Endothelial cell of umbilical vein (primary cell): ENCODE measurements around the gene TMEM125.

ENCODE experiments used
- EZH2 ChIP-seq: IDR thresholded peaks from 2 replicates; pipeline ENCODE4 v1.6.1; 2012; ENCODE audit warnings: borderline replicate concordance, low read depth, mild to moderate bottlenecking, moderate library complexity, low read length, inconsistent platforms; ENCODE audit not compliant: severe bottlenecking
- GATA2 ChIP-seq: IDR thresholded peaks from 2 replicates; pipeline ENCODE4 v1.7.0; 2011; ENCODE audit warnings: low read depth, mild to moderate bottlenecking, moderate library complexity, mixed read lengths, low read length; ENCODE audit not compliant: insufficient read length, insufficient read depth
- POLR2A ChIP-seq: IDR thresholded peaks from 2 replicates; pipeline ENCODE4 v1.6.1; 2012; ENCODE audit warnings: low read depth, mild to moderate bottlenecking, control low read depth, low read length
- POLR2AphosphoS5 ChIP-seq: IDR thresholded peaks from 2 replicates; pipeline ENCODE4 v1.6.1; 2012; ENCODE audit warnings: low read depth, mild to moderate bottlenecking, control low read depth, low read length, moderate library complexity; ENCODE audit not compliant: insufficient read depth
- TF ChIP-seq, protein P1 (sequence below), 2 donors: IDR thresholded peaks; 1 replicate in 1 of 2; 2 replicates in 1 of 2; pipeline ENCODE4 v1.5.1; 2011; ENCODE audit warnings: low read length in 2 of 2, mild to moderate bottlenecking in 2 of 2, moderate library complexity in 2 of 2, control low read depth in 1 of 2, inconsistent platforms in 1 of 2, low read depth in 1 of 2; ENCODE audit not compliant: insufficient read depth in 1 of 2; ENCODE audit errors: extremely low read depth in 1 of 2

- TF ChIP-seq POLR2AphosphoS5 (no peak), EZH2 (no peak), GATA2 (no peak), POLR2A (no peak)
- TF ChIP-seq, protein P1, sequence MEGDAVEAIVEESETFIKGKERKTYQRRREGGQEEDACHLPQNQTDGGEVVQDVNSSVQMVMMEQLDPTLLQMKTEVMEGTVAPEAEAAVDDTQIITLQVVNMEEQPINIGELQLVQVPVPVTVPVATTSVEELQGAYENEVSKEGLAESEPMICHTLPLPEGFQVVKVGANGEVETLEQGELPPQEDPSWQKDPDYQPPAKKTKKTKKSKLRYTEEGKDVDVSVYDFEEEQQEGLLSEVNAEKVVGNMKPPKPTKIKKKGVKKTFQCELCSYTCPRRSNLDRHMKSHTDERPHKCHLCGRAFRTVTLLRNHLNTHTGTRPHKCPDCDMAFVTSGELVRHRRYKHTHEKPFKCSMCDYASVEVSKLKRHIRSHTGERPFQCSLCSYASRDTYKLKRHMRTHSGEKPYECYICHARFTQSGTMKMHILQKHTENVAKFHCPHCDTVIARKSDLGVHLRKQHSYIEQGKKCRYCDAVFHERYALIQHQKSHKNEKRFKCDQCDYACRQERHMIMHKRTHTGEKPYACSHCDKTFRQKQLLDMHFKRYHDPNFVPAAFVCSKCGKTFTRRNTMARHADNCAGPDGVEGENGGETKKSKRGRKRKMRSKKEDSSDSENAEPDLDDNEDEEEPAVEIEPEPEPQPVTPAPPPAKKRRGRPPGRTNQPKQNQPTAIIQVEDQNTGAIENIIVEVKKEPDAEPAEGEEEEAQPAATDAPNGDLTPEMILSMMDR (IDR thresholded peaks at IDR 0.05; ENCODE audit: extremely low read depth in 1 of 2, insufficient read depth in 1 of 2, low read depth in 1 of 2, low read length in 2 of 2): no peak
These were observed 36.2 kb upstream of the TMEM125 start for GRCh38 chr1:43233631-43234030.
